DOHH2 (cell line): Measurements from ENCODE around the gene ZNF786.

ENCODE experiments used
- EZH2phosphoT487 ChIP-seq: fragments of 200-600 bp; sonication (generic); IDR thresholded peaks from 2 replicates; pipeline ENCODE4 v1.6.1; 2017; ENCODE audit warnings: borderline replicate concordance, mild to moderate bottlenecking, antibody characterized with exemption, low read length, moderate library complexity, mixed read lengths
- TF ChIP-seq, protein P1 (sequence below): fragments of 200-600 bp; sonication (generic); IDR thresholded peaks from one replicate; pipeline ENCODE4 v1.5.1; 2014; ENCODE audit warnings: antibody characterized with exemption, mild to moderate bottlenecking, low read depth, low read length; ENCODE audit not compliant: poor library complexity, severe bottlenecking

DNA sequence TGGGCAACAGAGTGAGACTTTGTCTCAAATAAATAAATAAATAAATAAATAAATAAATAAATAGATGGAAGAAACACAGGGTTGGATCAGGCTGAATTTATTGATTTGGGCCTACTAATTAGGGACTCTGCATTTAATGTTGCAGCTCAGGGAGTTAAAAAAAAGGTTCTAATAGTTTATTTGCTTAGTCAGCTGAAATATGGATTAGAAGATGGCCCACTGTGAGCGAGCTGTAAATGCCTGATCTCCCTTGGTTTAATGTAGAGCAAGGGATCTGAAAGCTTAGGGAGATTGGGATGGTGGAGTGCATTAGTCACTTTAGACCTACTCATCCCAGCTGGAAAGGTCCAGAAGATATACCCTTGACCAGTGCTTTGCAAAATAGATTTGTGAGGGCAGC, 37.1 kb downstream of the ZNF786 start:
- TF ChIP-seq, protein P1, sequence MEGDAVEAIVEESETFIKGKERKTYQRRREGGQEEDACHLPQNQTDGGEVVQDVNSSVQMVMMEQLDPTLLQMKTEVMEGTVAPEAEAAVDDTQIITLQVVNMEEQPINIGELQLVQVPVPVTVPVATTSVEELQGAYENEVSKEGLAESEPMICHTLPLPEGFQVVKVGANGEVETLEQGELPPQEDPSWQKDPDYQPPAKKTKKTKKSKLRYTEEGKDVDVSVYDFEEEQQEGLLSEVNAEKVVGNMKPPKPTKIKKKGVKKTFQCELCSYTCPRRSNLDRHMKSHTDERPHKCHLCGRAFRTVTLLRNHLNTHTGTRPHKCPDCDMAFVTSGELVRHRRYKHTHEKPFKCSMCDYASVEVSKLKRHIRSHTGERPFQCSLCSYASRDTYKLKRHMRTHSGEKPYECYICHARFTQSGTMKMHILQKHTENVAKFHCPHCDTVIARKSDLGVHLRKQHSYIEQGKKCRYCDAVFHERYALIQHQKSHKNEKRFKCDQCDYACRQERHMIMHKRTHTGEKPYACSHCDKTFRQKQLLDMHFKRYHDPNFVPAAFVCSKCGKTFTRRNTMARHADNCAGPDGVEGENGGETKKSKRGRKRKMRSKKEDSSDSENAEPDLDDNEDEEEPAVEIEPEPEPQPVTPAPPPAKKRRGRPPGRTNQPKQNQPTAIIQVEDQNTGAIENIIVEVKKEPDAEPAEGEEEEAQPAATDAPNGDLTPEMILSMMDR = no peak
- no peak for TF ChIP-seq EZH2phosphoT487
